Activated CD8-positive, alpha-beta memory T cell treated with anti-CD3 and anti-CD28 coated beads for 4 hours (primary cell): Measurements from ENCODE around the gene IFIH1.

Experiments
- DNase-seq, 2 donors: peaks; one replicate each; pipeline ENCODE4 v3.0.0-alpha.2; 2020; ENCODE audit warnings: low read depth in 2 of 2

IFIH1 gene

DNA sequence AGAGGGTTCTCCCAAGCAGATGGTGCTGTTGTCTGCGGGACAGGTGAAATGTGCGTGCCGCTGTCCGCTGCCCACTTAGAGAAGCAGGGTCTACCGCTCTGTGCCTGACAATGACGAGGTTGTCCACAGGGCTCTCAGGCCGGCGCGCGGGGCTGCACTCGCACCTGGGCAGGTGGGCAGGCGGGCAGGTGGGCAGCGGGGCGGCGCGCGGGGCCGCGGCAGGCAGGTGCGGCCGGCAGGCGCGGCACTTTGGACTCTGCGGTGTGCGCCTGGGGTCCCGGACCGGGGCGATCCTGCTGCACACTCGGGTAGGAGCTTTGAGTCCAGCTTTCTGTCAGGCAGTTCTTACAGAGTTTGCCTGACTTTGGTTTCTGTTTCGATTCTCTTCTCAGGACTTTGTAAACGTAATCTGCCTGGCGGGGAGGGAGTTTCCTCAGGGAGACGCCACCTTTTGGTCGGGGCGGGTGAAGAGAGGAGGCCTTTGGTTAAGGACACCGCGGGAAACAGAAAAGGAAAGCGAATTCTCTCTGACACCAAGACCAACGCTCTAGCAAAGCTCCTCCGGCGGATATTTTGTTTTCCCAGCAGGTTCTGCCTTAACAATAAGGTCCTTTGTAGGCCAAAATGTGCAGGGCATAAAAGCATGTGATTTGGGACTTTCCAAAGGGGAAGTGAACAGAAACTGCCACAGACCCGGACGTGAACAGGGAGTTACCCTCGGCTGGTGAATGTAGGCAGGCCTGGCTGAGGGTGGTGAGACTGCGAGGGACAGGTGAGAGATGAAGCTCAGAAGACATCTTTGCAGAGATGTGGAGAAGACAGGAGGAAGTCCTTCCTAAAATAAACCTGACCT lies at the start of gene IFIH1:
IFIH1 (minus strand) TSS at position 357 of the 853 bp plus-strand sequence. CDS start 377 bp downstream, outside the sequence.
- DNase-seq = peak; percentile 50 to 63

DNA sequence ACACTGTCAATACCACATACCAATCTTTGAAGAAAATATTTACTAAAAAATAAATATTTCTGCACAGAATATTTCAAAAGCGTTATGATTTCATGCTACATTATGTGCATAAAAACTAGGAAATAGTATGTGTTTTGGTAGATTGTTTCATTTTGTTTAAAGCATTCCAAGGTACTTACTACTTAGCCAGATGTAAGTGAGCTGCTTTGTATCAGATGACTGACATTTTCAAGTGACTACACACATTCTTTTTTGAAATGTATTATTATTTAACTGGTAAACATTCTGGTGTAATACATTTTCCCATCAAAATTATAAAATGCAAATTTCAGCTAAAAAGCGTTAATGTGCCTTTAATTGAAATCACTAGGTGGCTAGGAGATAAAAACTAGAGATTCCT lies 46.9 kb upstream of the IFIH1 start:
- no peak for DNase-seq

DNA sequence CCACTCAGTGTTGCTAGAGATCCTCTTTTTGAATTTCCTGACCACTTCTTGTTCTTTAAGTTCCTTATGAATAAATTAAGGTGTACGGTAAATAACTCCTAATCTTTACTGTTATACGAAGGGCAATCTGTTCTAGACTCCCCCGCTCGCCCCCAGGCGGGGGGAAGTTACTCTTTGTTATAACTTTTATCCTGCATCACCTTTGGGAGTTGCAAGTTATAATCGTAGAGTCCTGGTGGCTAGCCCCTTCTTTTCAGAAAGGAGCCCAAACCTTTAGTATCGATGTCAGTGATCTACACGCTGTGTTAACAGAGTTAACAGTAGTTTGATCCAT lies 26.1 kb upstream of the IFIH1 start:
- DNase-seq = no peak

DNA sequence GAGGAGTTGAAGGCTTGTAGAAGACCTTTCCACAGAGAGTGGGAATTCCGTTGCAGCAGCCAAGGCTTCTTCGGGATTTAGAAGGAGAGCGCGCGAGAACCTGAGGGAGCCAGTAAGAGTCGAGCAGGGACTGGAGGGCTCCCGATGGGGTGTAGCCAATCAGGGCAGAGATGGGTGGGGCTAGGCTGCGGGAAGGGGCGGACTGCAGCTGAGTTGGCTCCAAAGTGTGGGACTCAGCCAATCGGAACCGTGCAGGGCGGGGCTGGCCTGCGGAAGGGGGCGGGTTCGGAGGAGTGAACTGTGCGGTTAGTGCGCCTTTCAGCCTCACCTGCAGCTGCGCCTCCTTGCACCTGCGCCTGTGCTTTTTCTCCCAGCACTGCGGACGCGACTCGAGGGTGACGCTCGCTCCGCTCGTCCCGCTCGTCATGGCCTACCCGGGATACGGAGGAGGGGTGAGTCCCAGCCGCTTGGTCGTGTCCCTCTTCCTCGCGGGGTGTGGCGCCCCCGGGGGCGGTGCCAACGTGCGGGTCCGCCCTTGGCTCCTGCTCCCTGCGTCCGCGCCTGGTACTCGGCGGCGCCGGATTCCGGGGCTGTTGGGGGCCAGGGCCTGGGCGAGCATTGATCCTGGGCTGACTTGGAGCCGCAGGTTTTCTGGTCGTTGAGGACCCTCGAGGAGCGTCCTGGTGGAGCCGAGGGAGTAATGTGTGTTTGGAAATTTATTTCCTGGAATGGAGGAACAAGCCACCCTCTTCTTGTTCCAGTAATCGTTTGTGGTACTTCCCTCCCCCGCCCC lies 25.5 kb upstream of the IFIH1 start, which contains the start of gene GCA:
GCA (plus strand) TSS at position 309 of the 793 bp plus-strand sequence; CDS start at position 426, 117 bp downstream.
- peak; percentile 94 to 98 for DNase-seq

DNA sequence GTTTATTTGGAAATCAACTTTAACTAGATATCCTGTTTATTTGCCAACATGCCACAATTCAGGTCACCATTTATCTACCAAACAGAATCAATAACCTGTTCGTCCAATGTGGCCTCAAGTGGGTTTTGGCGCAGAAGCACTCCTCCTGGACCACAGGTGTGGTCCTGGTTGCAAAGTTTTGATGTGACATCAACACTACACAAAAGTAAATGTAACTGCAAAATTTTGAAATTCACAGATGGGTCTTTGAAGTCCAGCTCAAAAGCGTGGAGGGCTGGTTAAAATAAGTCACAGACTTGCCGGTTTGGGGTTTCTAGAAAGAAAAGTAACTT lies 25.0 kb upstream of the IFIH1 start:
- no peak for DNase-seq

DNA sequence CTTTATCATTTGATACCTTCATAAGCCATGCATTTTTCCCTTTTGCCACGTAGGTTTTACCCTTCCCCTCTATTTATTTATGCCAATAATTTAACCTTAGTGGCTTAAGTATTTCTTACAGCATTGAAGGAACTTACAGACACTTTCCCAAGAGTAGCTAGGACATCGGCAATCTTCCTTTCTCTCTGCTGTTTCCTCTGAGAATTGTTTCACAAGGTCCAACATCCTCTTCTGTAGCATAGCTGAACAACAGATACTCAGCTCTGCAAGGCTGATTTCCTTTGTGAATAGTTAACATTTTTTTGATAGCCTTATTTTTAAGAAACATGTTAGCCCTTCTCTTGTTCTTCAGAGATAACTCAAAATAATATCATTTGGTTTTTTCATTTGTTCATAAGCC lies 24.4 kb upstream of the IFIH1 start:
- DNase-seq = no peak

DNA sequence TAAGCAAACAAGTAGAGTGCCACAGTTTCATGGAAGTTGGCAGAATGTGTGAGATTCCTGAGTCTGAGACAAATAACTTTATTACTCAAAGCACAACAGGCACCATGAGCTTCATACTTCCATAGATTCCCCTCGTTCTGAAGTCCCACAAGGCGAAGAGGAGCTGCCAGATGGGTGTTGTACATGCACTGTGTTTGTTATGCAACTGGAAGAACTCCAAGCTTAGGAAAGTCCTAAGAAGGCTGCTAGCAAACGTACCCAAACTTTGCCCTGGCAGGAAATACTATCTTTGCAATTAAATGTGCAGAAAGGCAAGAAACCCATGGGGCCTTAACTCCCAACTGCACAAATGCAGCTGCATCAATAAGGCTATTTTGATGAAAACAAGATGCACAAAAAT lies 23.8 kb upstream of the IFIH1 start:
- no peak for DNase-seq

- DNase-seq = no peak
Measured at GRCh38 chr2:162340822-162341221, 22.3 kb upstream of the IFIH1 start.

GRCh38 chr2:162337868-162338267 lies 19.4 kb upstream of the IFIH1 start:
- no peak for DNase-seq

DNA sequence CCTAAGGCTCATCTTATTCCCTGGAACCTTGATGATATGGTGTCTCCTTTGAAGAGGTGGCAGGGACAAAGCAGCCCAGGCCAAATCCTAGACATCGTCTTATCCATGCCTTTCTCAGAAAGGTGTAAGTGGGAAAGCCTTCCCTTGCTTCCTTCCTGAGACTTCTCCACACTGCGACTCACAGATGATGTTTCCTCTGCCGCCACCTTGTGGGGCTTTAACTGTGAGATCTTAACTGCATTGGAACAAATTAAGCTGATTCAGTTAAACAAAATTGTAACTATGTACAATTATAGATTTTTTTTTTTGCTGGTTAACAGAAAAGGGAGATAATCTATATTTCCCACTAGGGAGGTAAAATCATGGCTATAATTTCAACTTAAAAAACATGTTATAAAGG lies 15.5 kb upstream of the IFIH1 start:
- DNase-seq = no peak

GRCh38 chr2:162330881-162331280 lies 12.4 kb upstream of the IFIH1 start:
- DNase-seq = no peak

GRCh38 chr2:162328424-162329157 lies 10.1 kb upstream of the IFIH1 start:
- DNase-seq = no peak

DNA sequence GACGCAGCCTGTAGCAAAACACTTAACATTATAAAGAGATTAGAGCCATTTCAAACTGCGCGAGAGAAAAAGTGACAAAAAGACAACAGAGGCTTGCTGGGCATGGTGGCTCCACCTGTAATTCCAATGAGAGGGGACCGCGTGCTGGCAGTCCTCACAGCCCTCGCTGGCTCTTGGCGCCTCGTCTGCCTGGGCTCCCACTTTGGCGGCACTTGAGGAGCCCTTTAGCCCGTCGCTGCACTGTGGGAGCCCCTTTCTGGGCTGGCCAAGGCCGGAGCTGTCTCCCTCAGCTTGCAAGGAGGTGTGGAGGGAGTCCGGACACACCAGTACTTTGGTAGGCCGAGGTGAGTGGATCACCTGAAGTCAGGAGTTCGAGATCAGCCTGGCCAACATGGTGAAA lies 9.3 kb upstream of the IFIH1 start:
- DNase-seq = no peak

DNA sequence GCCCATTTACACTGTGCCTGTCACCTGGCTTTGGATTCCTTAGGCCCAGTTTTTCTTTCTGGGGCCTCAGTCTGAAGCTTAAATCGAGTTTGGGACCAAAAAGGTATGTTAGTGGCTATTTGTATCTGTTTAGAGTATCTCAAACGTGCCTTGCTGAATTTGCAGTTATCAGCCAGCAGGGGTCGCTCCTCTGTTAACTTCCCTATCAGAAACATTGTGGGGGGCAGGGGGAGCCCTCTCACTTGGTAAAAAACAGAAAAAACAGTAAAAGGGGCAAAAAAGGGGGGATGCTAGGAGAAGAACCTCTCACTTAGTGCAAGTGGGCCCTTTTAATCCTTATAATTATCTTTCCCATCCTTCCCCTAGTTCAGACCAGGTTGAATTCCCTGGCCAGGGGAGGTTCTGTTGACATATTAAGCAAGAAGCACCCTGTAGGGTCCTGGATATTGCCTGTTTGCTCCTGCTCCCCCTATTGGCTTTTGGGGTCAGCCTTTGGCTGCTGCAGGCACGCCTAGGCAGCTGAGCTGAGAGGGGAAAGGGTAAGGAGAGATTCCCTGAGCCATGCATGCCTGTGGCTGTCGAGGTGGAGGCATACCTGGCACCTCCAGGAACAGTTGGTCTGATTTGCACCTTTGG lies 8.8 kb upstream of the IFIH1 start:
- no peak for DNase-seq

GRCh38 chr2:162324953-162325352 lies 6.5 kb upstream of the IFIH1 start:
- DNase-seq = no peak

DNA sequence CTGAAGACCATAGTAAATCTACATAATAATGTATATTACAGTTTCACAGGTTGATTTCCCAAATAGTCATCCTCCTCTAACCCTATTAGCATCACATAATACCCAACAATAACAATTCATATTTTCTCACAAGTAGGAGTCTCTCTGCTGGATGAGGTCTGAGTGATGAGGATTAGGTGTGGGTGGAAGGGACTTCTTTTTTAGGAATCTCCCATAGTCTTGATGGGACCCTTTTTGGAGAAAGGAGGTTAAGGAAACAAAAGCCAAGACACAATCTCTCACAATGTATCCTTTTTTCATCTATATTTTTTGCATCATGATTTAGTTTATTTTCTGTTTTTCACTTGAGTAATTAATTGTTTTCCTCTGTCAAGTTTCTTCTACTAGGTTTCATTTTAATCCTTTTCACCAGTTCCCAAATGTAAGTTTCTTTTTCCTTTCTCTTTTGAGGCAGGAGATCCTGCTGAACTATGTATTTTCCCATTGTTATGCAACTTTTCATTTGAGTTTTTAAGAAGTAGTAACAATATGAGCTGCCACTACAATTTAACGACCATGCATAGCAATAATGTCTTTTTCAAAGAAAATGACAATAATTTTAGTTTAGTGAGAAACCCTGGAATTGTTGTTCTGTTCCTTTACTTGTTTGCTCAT lies 2.5 kb upstream of the IFIH1 start:
- DNase-seq = no peak

DNA sequence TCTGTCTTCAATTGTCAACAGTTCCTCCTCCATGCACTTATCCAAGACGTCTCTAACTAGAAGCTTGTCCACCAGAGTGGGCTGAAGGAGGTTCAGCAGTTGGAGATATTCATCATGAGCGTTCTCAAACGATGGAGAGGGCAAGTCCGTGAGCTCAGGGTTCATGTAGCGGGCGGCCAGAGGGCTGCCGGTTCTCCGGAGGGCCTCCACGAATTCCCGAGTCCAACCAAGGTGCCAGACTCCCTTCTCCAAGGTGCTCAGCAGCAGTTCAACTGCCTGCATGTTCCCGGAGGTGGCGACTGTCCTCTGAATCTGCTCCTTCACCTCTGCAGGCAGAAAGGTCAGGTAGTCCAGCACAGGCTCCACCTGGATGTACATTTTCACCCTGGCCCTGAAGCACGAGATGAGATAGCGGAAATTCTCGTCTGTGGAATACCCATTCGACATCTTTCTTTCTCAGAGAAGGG lies 590 bp downstream of the IFIH1 start:
- DNase-seq = no peak

GRCh38 chr2:162317058-162317742 lies 1.3 kb downstream of the IFIH1 start:
- no peak for DNase-seq

DNA sequence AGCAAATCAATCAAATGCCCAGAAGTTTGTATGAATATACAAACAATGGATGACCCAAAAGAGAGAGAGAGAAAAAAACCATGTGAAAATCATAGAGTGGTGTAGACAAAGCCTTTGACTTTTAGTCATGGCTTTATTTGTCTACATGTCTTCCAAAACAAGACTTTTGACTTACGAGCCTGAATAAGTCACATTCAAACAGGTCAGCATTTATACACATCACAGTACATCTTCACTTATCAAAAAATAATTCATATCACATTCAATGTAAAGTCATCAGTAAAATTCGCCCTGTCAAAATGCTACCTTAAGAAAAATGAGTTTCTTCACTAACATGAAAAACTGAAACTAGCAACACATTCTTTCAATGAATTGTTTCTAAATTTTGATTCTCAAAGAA lies 1.9 kb downstream of the IFIH1 start:
- DNase-seq = no peak

DNA sequence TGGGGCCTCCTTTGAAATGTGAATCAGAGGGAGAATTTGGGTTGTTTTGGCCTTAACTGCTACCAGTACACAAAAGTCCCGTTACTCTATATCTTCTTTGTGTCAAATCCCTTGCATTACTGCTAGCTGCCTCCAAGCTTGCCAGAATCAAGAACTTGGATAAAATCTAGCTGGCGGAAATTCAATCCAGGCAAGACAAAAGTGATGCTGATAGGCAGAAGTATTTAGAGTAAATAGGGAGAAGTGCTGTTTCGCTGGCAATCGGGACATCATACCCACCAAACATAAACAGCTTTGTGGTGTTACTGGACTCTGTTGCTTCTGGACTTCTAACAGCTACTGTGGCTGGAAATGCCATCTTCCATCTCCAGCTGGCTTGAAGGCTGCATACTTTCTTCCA lies 2.5 kb downstream of the IFIH1 start:
- no peak for DNase-seq

DNA sequence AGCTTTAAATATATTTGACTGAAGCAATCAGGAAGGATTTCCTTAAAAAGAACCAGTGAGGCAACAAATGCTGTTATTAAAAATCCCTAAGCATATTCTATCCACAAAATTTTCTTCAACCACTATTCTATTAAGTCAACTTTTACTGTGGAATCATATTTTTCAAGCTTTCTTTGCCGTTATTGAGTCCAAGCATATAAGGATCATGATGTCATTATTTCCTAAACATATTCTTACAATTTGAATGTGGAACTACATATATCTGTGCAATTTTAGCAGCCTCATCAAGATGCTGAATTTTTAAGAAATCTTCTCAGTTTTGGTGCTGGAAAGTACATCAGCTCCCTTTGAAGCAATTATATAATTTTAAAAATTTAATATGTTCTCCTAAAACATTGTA lies 5.6 kb downstream of the IFIH1 start:
- no peak for DNase-seq
